LoVo (cell line): ENCODE results near the gene MELK.
A peak's percentile ranks its signal among the peaks of the same experiment; 100 is the strongest.

ENCODE experiments used
- DNase-seq: peaks from one replicate; pipeline ENCODE4 v3.0.0-alpha.2; 2016; ENCODE audit warnings: low spot score

MELK gene

GRCh38 chr9:36584620-36585460 is 12.1 kb downstream of the MELK start:
- DNase-seq: peak; percentile 31

DNA sequence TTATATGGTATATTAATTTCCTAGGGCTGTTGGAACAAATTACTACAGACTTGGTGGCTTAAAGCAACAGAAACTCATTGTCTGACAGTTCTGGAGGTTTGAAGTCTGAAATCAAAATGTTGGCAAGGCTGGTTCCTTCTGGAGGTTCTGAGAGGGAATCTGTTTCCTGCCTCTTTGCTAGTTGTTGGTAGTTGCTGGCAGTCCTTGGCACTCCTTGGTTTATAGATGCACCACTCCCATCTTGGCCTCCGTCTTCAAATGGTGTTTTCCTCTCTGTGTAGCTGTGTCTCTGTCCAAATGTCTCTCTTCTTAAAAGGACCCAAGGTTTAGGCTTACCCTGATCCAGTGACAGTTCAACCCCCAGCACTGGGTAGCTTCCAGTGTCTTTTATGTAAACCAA is 17.5 kb downstream of the MELK start:
- no peak for DNase-seq

- no peak for DNase-seq
These were observed 20.3 kb downstream of the MELK start for GRCh38 chr9:36592801-36593583.

DNA sequence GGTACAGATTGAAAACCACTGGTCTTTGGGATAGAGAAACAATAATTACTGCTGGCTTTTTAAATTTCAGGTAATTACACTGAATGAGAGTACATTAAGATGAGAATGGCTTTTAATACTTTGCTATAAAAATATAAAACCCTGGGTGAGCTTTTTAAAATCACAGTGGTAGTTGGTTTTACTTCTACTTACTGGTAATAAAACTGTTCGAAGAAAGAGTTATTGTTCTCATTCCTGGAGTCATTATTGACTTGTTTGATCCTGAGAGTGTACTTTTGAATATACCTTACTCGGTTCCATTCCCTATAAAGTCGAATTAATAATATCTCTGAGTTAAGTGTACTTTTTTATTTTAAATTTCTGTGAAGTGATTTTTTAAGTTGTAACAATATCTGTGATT is 21.5 kb downstream of the MELK start:
- DNase-seq: no peak

GRCh38 chr9:36597412-36598178 is 24.9 kb downstream of the MELK start:
- peak; percentile 15 for DNase-seq

DNA sequence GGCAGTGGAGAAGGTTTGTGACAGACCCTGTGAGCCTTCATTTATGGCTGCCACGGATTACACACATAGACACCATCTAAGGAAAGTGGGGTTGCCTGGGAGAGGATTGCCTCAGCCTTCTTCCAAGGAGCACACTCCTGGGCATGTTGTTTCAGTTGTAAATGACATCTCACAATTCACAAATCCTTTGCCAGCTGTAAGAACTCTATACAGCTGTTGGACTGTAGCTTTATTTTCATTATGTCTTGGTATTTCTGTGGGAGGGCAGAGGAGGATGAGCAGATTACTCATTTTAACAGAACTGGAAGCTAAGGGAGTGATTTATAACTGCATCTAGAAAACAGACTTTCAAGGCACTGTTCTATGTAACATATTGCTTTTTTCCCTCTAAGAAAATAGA is 25.6 kb downstream of the MELK start:
- no peak for DNase-seq

GRCh38 chr9:36603006-36603405 is 30.3 kb downstream of the MELK start:
- DNase-seq: no peak

GRCh38 chr9:36609306-36609705 is 36.6 kb downstream of the MELK start:
- no peak for DNase-seq

GRCh38 chr9:36622121-36622520 is 49.4 kb downstream of the MELK start:
- DNase-seq: no peak

DNA sequence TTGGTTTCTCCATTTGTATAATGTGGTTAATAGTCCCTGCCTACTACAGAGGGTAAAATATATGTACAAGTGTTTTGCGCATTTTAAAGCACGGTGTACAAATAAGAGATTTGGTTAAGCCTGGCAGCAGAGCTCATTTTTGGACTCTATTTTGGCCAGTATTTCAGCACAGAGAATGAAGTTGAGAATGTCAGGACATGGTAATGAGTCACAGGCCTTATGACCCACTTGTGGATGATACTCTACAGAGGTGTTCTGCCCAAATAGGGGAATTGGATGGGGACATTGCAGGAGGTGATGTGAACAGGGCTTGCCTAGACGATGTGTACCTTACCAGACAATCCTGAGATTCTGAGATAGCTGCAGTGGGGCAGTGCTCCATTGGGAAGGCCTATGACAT is 50.6 kb downstream of the MELK start:
- DNase-seq: no peak

DNA sequence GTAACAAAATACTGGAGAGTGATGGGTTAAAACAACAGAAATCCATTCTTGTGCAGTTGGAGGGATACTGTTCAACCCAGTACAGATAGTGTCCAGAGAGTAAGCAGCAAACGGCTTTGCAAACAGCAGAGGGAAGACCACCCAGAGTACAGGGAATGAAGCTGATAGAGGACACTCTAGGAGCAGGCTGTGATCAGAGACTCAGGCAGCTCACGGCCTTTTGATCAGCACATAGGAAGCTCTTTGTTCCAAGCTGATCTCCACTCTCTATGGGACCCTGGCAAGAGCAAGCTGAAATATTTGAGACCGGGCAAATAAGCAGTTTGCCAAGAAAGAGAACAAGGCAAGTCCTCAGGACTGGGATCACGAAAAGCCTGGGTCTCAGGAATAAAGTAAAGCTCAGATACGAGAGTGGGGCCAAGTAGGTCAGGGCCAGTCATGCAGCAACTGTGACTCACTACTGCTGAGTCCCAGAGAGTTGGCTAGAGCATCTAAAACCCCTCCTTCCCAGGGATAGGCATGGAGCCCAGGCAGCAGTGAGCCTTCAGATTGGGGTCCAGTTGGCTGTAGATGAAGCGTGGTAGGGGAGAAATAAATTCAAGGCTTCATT is 52.4 kb downstream of the MELK start:
- peak; percentile 2 for DNase-seq

GRCh38 chr9:36632892-36633291 is 60.2 kb downstream of the MELK start:
- peak; percentile 12 for DNase-seq

GRCh38 chr9:36637491-36638270 is 65.0 kb downstream of the MELK start:
- DNase-seq: no peak

DNA sequence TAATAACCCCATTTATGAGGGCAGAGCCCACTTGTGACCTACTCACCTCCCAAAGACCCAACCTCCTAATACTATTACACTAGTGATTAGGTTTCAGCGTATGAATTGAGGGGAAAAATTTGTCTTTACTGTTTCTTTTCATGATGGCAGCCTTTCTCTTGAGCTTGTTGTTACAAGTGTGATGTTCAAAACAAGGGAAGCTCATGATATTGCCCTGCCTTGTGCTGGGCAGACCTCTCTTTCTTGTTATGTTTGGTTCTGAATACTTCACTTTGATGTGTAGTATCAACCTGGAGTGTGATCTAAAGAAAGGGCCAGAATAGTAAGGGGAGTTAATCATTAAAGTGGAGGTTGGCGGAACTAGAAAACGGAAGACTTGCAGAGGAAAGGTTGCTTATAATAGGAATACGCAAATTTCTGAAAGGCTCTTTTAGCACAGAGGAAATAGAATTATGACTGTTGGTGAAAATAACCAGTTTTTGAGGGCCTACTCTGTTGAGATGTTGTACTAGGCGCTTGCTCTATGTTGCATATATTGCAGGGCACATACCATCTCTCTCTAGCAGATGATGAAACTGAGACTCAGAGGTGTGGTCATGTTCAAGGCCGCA is 68.2 kb downstream of the MELK start:
- DNase-seq: no peak

- DNase-seq: no peak
These were observed 70.1 kb downstream of the MELK start for GRCh38 chr9:36642817-36643216.

DNA sequence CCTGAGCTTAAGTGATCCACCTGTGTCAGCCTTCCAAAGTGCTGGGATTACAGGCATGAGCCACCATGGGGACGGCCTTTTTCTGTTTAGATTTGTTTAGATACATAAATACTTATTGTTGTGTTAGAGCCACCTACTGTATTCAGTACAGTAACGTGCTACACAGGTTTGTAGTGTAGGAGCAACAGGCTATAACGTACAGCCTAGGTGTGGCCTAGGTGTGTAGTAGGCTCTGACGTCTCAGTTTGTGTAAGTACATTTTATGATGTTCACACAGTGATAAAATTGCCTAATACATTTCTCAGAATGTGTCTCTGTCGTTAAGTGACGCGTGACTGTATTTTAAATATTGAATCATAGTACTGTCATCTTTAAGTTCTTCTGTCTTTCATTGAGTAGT is 84.1 kb downstream of the MELK start:
- DNase-seq: no peak

DNA sequence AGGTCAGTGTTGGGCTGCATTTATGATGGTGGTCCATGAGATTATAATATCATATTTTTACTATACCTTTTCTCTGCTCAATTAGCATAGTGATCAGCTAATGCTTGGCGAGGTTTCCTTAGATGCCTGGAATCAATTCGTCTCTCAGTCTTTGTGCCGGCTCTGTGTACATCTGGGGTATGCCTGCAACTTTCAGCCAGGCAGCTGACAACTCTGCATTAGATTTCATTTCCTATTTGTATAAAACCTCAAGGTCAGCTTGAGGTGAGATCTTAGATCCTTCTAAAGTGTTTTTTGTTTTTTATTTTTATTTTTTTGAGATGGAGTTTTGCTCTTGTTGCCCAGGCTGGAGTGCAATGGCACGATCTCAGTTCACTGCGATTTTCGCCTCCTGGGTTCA is 86.8 kb downstream of the MELK start:
- DNase-seq: no peak

- DNase-seq: no peak
These were observed 92.1 kb downstream of the MELK start for GRCh38 chr9:36664806-36665205.

DNA sequence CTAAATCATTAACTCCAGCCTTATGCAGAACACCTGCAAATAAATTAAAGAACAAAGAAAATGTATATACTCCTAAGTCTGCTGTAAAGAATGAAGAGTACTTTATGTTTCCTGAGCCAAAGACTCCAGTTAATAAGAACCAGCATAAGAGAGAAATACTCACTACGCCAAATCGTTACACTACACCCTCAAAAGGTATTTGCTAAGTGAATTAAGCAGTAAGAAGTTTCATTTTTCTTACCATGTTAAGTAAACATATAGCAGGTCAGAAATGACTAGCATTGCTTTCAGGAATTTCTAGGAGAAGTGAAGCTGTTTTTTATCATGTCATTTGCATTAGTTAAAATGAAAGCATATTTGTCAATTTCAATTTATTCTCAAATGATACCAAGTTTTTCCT is 92.7 kb downstream of the MELK start:
- DNase-seq: no peak

GRCh38 chr9:36665921-36666431 is 93.3 kb downstream of the MELK start:
- DNase-seq: no peak

DNA sequence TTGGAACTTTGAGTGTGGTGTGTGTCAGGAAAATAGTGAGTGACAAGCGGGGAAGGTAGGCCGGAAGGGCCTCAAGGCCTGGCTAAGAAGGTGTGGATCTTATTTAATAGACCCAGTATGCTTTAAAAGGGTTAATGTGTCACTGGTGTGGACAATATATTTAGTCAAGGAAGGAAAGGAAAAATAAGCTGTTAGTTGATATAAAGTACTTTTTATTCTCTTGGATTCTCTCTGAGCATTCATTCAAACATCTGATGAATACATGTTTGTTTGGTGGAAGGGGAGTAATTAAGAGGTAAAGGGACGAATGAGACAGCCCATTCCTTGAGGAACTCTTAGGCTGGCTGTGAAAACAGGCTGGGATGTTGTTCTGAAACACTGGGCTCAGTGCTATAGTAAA is 98.9 kb downstream of the MELK start:
- DNase-seq: no peak
